Keratinocyte (primary cell): Measurements from ENCODE around the gene ZFP30. TPM values are rescaled to one million over a fixed set of nuclear protein-coding genes. Genes with fewer than 3 reads are reported as not detected.

Source experiments
- DNase-seq: peaks from one replicate; pipeline ENCODE4 v3.0.0-alpha.2; 2011; ENCODE audit warnings: low read depth, missing footprints, low spot score
- FAIRE-seq: peaks from 2 replicates; lab custom pipeline; 2011; peaks lifted over from hg19 to GRCh38; lab: Jason Lieb, UNC
- H2AFZ ChIP-seq: 2 replicates; pipeline ENCODE4 v1.6.0; 2012; ENCODE audit warnings: low read length, control low read depth, inconsistent platforms; ENCODE audit not compliant: control insufficient read depth
- H3K27ac ChIP-seq: 2 replicates; pipeline ENCODE4 v1.5.1; 2011; ENCODE audit warnings: low read length; ENCODE audit not compliant: control insufficient read depth, insufficient read depth
- H3K27me3 ChIP-seq: 3 replicates; pipeline ENCODE4 v1.6.0; 2011; ENCODE audit warnings: low read length; ENCODE audit not compliant: control insufficient read depth, insufficient read depth; ENCODE audit errors: extremely low read depth
- H3K36me3 ChIP-seq, 2 experiments: 2 replicates in 1 of 2; 3 replicates in 1 of 2; pipeline ENCODE4 v1.5.1; 2011; ENCODE audit warnings: low read length in 2 of 2, mild to moderate bottlenecking in 1 of 2; ENCODE audit not compliant: control insufficient read depth in 2 of 2, insufficient read depth in 2 of 2; ENCODE audit errors: extremely low read depth in 1 of 2
- H3K4me1 ChIP-seq: 3 replicates; pipeline ENCODE4 v1.5.1; 2011; ENCODE audit warnings: low read length; ENCODE audit not compliant: control insufficient read depth, insufficient read depth; ENCODE audit errors: extremely low read depth
- H3K4me2 ChIP-seq: 3 replicates; pipeline ENCODE4 v1.6.0; 2011; ENCODE audit warnings: low read depth, low read length; ENCODE audit not compliant: control insufficient read depth, insufficient read depth; ENCODE audit errors: extremely low read depth
- H3K4me3 ChIP-seq, 3 experiments: fragments of 200-600 bp in 1 of 3; sonication (generic) in 1 of 3; 2 replicates in 2 of 3; 3 replicates in 1 of 3; pipeline ENCODE4 v1.5.1; 2011 to 2016; ENCODE audit warnings: low read length in 3 of 3, mild to moderate bottlenecking in 3 of 3, control low read depth in 2 of 3, inconsistent platforms in 1 of 3, low read depth in 1 of 3, mixed read lengths in 1 of 3, mixed run types in 1 of 3, moderate library complexity in 1 of 3; ENCODE audit not compliant: control insufficient read depth in 2 of 3, insufficient read depth in 2 of 3; ENCODE audit errors: extremely low read depth in 1 of 3
- H3K79me2 ChIP-seq: 2 replicates; pipeline ENCODE4 v1.6.0; 2012; ENCODE audit warnings: low read length; ENCODE audit not compliant: control insufficient read depth, insufficient read depth
- H3K9ac ChIP-seq: 3 replicates; pipeline ENCODE4 v1.6.0; 2011; ENCODE audit warnings: low read length; ENCODE audit not compliant: control insufficient read depth, insufficient read depth; ENCODE audit errors: extremely low read depth
- H3K9me1 ChIP-seq: 3 replicates; pipeline ENCODE4 v1.6.0; 2011; ENCODE audit warnings: low read length; ENCODE audit not compliant: control insufficient read depth, insufficient read depth; ENCODE audit errors: extremely low read depth
- H3K9me3 ChIP-seq: 2 replicates; pipeline ENCODE4 v1.5.1; 2012; ENCODE audit warnings: low read depth, low read length; ENCODE audit not compliant: control insufficient read depth
- H4K20me1 ChIP-seq: 3 replicates; pipeline ENCODE4 v1.6.0; 2011; ENCODE audit warnings: low read length; ENCODE audit not compliant: control insufficient read depth, insufficient read depth; ENCODE audit errors: extremely low read depth
- EZH2 ChIP-seq: IDR thresholded peaks from one replicate; pipeline ENCODE4 v1.6.1; 2012; ENCODE audit warnings: inconsistent platforms, mild to moderate bottlenecking, low read length, moderate library complexity
- dilution Hi-C: fragments of 300-500 bp; cut with MboI; formaldehyde crosslinking; loops from one replicate; pipeline ENCODE4 v1.7.0; 2020; ENCODE audit warnings: low sequenced_read_pairs; ENCODE audit not compliant: extremely low pct_ligation_motif_present
- polyA plus RNA-seq, 5 experiments: library from polyadenylated mRNA; depleted of rRNA in 3 of 5; stranded (reverse) in 3 of 5; stranded (forward) in 1 of 5; unstranded in 1 of 5; fragments of >200 nt; gene quantifications; 1 replicate in 1 of 5; 2 replicates in 3 of 5; 3 replicates in 1 of 5; pipeline versions ENCODE4 v1.2.1 to v1.2.3, GENCODE V29; 2011 to 2012; ENCODE audit warnings: missing spikeins in 2 of 5, low read depth in 1 of 5, low replicate concordance in 1 of 5
- small RNA-seq, 3 experiments: library from RNA; depleted of rRNA; stranded (forward); fragments of <200 nt; gene quantifications; one replicate each; pipeline ENCODE3, GENCODE V24; 2012; ENCODE audit warnings: low read depth in 3 of 3, low replicate concordance in 1 of 3; ENCODE audit not compliant: insufficient read length in 3 of 3
- TF ChIP-seq, protein P1 (sequence below), 3 experiments: IDR thresholded peaks in 1 of 3; conservative IDR thresholded peaks in 1 of 3; optimal IDR thresholded peaks in 1 of 3; 2 replicates in 2 of 3; 3 replicates in 1 of 3; pipeline versions ENCODE3 to v1.5.1; 2011; ENCODE audit warnings: low read length in 3 of 3, mild to moderate bottlenecking in 3 of 3, moderate library complexity in 2 of 3, control low read depth in 1 of 3, inconsistent platforms in 1 of 3; ENCODE audit not compliant: insufficient read depth in 2 of 3; ENCODE audit errors: extremely low read depth in 1 of 3

The ZFP30 gene
- polyA plus RNA-seq, 1 donor (not counting 4 experiments of a cell fraction or from before 2014, with no cell fraction given), result 4.2 TPM

DNA sequence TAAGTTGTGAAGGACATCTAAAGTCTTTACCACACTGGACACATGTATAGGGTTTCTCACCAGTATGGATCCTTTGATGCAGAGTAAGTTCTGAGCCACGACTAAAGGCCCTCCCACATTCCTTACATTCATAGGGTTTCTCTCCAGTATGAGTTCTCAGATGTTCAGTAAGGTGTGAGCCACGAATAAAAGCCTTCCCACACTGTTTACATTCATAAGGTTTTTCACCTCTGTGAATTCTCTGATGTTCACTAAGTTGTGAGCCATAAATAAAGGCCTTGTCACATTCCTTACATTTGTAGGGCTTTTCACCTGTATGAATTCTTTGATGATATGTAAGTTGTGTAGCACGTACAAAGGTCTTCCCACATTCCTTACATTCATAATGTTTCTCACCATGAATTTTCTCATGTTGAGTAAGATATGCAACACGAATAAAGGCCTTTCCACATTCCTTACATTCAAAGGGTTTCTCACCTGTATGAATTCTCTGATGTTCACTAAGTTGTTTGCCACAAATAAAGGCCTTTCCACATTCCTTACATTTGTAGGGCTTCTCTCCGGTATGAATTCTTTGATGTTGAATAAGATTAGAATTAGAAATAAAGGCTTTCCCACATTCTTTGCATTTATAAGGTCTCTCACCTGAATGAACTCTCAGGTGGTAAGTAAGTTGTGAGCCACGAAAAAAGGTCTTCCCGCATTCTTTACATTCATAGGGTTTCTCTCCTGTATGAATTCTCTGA is 90.5 kb downstream of the ZFP30 start:
- no peak overlapping the region for H2AFZ ChIP-seq
- H3K4me1 ChIP-seq, result no peaks in the 10 kb centered on the region
- H3K9me1 ChIP-seq, result no peaks in the 10 kb centered on the region
- TF ChIP-seq EZH2, result no peak
- TF ChIP-seq, protein P1, sequence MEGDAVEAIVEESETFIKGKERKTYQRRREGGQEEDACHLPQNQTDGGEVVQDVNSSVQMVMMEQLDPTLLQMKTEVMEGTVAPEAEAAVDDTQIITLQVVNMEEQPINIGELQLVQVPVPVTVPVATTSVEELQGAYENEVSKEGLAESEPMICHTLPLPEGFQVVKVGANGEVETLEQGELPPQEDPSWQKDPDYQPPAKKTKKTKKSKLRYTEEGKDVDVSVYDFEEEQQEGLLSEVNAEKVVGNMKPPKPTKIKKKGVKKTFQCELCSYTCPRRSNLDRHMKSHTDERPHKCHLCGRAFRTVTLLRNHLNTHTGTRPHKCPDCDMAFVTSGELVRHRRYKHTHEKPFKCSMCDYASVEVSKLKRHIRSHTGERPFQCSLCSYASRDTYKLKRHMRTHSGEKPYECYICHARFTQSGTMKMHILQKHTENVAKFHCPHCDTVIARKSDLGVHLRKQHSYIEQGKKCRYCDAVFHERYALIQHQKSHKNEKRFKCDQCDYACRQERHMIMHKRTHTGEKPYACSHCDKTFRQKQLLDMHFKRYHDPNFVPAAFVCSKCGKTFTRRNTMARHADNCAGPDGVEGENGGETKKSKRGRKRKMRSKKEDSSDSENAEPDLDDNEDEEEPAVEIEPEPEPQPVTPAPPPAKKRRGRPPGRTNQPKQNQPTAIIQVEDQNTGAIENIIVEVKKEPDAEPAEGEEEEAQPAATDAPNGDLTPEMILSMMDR (optimal IDR thresholded peaks at IDR 0.05 in 1 of 3, IDR thresholded peaks at IDR 0.05 in 1 of 3, conservative IDR thresholded peaks at IDR 0.05 in 1 of 3; ENCODE audit: extremely low read depth in 1 of 3, insufficient read depth in 2 of 3, low read length in 3 of 3), result no peak
- no peak overlapping the region for H3K9ac ChIP-seq
- H3K27me3 ChIP-seq, result no peaks in the 10 kb centered on the region
- H3K9me3 ChIP-seq, result peaks cover 35% of the 10 kb centered on the region
- DNase-seq, result no peak
- no peaks in the 10 kb centered on the region for H3K79me2 ChIP-seq
- dilution Hi-C loops, result no loop called here
- H3K4me3 ChIP-seq, result no peak overlapping the region
- no peak for FAIRE-seq
- no peaks in the 10 kb centered on the region for H4K20me1 ChIP-seq
- no peak overlapping the region for H3K4me2 ChIP-seq
- no peak overlapping the region for H3K27ac ChIP-seq
- peaks cover 0 to 1% of the 10 kb centered on the region in 2 experiments for H3K36me3 ChIP-seq

Small RNA genes lying within 50 kb of the gene (small RNA-seq; reads per million reads assigned to genes)
- 0 to 0.25 (median 0) reads per million in 3 experiments for gene SELENOKP1

Other genes starting within 250 kb of the ZFP30 start
- 2.1 to 2.9 TPM (median 2.1 TPM) in 3 replicates for gene ZNF569, start 188.0 kb downstream of the ZFP30 start, polyA plus RNA-seq
- 1.6 to 2.9 TPM (median 1.9 TPM) in 3 replicates for gene ZNF570, start 186.1 kb downstream of the ZFP30 start, polyA plus RNA-seq
- 4.3 to 6.8 TPM (median 6.1 TPM) in 3 replicates for gene ZNF793, start 148.5 kb downstream of the ZFP30 start, polyA plus RNA-seq
- 1.6 to 4.0 TPM (median 2.4 TPM) in 3 replicates for gene ZNF571, start 60.7 kb downstream of the ZFP30 start, polyA plus RNA-seq
- gene ZNF540, start 60.6 kb downstream of the ZFP30 start, polyA plus RNA-seq, result 0.15 to 0.95 TPM (median 0.35 TPM) in 3 replicates
- 4.5 to 6.1 TPM (median 5.4 TPM) in 3 replicates for gene ZNF607, start 64.3 kb upstream of the ZFP30 start, polyA plus RNA-seq
- 2.4 to 5.2 TPM (median 3.5 TPM) in 3 replicates for gene ZNF573, start 124.1 kb upstream of the ZFP30 start, polyA plus RNA-seq